Measurements from ENCODE around the gene CLPSL1. TPM values are rescaled to one million over a fixed set of nuclear protein-coding genes. Genes with fewer than 3 reads are reported as not detected.

Gene CLPSL1
- total and polyA plus RNA-seq, 2 of the 13 experiments (the other 11 are each of a cell fraction or from before 2014, with no cell fraction given) = not detected

GRCh38 chr6:35757456-35758123, 23.2 kb upstream of the CLPSL1 start (continued):
- no peak for TF ChIP-seq ZNF691 (CRISPR knock-in tag; IDR thresholded peaks at IDR 0.05; ENCODE audit: borderline replicate concordance, low read depth)
- no peak for TF ChIP-seq ZFP1 (CRISPR knock-in tag; IDR thresholded peaks at IDR 0.05)
- no peak for TF ChIP-seq ZNF282 (IDR thresholded peaks at IDR 0.05; ENCODE audit: partially characterized antibody)
- TF ChIP-seq, protein P1, sequence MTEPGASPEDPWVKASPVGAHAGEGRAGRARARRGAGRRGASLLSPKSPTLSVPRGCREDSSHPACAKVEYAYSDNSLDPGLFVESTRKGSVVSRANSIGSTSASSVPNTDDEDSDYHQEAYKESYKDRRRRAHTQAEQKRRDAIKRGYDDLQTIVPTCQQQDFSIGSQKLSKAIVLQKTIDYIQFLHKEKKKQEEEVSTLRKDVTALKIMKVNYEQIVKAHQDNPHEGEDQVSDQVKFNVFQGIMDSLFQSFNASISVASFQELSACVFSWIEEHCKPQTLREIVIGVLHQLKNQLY (CRISPR knock-in tag; IDR thresholded peaks at IDR 0.05) = no peak
- TF ChIP-seq ZGPAT (CRISPR knock-in tag; IDR thresholded peaks at IDR 0.05) = no peak
- no peak for TF ChIP-seq BORCS8-MEF2B (CRISPR knock-in tag; IDR thresholded peaks at IDR 0.05)
- TF ChIP-seq, protein P2, sequence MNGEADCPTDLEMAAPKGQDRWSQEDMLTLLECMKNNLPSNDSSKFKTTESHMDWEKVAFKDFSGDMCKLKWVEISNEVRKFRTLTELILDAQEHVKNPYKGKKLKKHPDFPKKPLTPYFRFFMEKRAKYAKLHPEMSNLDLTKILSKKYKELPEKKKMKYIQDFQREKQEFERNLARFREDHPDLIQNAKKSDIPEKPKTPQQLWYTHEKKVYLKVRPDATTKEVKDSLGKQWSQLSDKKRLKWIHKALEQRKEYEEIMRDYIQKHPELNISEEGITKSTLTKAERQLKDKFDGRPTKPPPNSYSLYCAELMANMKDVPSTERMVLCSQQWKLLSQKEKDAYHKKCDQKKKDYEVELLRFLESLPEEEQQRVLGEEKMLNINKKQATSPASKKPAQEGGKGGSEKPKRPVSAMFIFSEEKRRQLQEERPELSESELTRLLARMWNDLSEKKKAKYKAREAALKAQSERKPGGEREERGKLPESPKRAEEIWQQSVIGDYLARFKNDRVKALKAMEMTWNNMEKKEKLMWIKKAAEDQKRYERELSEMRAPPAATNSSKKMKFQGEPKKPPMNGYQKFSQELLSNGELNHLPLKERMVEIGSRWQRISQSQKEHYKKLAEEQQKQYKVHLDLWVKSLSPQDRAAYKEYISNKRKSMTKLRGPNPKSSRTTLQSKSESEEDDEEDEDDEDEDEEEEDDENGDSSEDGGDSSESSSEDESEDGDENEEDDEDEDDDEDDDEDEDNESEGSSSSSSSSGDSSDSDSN (CRISPR knock-in tag; IDR thresholded peaks at IDR 0.05) = no peak
- TF ChIP-seq REPIN1 (CRISPR knock-in tag; IDR thresholded peaks at IDR 0.05; ENCODE audit: borderline replicate concordance, low read depth) = 0 out of 2 replicates have a peak, but pooled peaks have one; percentile 36
- no peak for TF ChIP-seq USF2 (IDR thresholded peaks at IDR 0.05; ENCODE audit: low read depth, low read length)
- TF ChIP-seq USF2 (CRISPR knock-in tag; IDR thresholded peaks at IDR 0.05; ENCODE audit: borderline replicate concordance) = no peak
- peak; percentile 13; the same call in 1 of the 2 replicates for TF ChIP-seq FOSL2 (CRISPR knock-in tag; IDR thresholded peaks at IDR 0.05)
- no peak for TF ChIP-seq NFIB (CRISPR knock-in tag; IDR thresholded peaks at IDR 0.05; ENCODE audit: borderline replicate concordance)
- TF ChIP-seq, protein P3, sequence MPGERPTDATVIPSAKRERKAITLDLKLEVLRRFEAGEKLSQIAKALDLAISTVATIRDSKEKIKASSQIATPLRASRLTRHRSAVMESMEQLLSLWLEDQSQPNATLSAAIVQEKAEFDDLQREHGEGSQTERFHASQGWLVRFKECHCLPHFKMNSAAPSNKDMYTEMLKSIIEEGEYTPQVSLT (CRISPR knock-in tag; IDR thresholded peaks at IDR 0.05; ENCODE audit: borderline replicate concordance, low read depth) = no peak
- no peak for TF ChIP-seq ZKSCAN1 (IDR thresholded peaks at IDR 0.05; ENCODE audit: low read length)
- no peak for TF ChIP-seq MIER3 (CRISPR knock-in tag; IDR thresholded peaks at IDR 0.05; ENCODE audit: borderline replicate concordance)
- no peak for TF ChIP-seq ZNF512B (CRISPR knock-in tag; IDR thresholded peaks at IDR 0.05; ENCODE audit: borderline replicate concordance)
